Activated T-helper 1 cell treated with anti-CD3 and anti-CD28 coated beads, Interleukin-12 subunit alpha, Interleukin-12 subunit beta, Interleukin-2, Interleukin-4 antibody, amounts not matched to agents 30 ng/mL and 10 ng/mL and 1 ng/mL, durations not matched to agents 14 hours and 24 hours and 36 hours (primary cell): ENCODE results near the gene RHOU. TPM values are rescaled to one million over a fixed set of nuclear protein-coding genes. Genes with fewer than 3 reads are reported as not detected.

Experiments used
- DNase-seq: peaks from one replicate; pipeline ENCODE4 v3.0.0; 2021; ENCODE audit warnings: low spot score
- H3K27ac Mint-ChIP-seq: one replicate; pipeline ENCODE4 v1.8.0; 2021; ENCODE audit warnings: mild to moderate bottlenecking, mixed read lengths
- H3K27me3 Mint-ChIP-seq: one replicate; pipeline ENCODE4 v1.8.0; 2022; ENCODE audit warnings: mild to moderate bottlenecking, moderate library complexity, mixed read lengths; ENCODE audit not compliant: insufficient read depth
- H3K36me3 Mint-ChIP-seq: one replicate; pipeline ENCODE4 v1.8.0; 2021; ENCODE audit warnings: low read depth, mixed read lengths
- H3K4me1 Mint-ChIP-seq: one replicate; pipeline ENCODE4 v1.8.0; 2021; ENCODE audit warnings: low read depth, mixed read lengths
- H3K4me3 Mint-ChIP-seq: one replicate; pipeline ENCODE4 v1.8.0; 2021; ENCODE audit warnings: mild to moderate bottlenecking, moderate library complexity, mixed read lengths
- H3K9me3 Mint-ChIP-seq: one replicate; pipeline ENCODE4 v1.8.0; 2021; ENCODE audit warnings: mixed read lengths
- intact Hi-C: fragments of 100-400 bp; cut with micrococcal nuclease; formaldehyde crosslinking; loops from one replicate; pipeline ENCODE4 v1.15.1; 2024
- total RNA-seq: library from RNA; stranded (reverse); gene quantifications from 2 replicates; pipeline ENCODE4 v1.2.3, GENCODE V29; 2022

Gene RHOU
- total RNA-seq, 1 donor from 2014 or later, result 0.49 TPM

DNA sequence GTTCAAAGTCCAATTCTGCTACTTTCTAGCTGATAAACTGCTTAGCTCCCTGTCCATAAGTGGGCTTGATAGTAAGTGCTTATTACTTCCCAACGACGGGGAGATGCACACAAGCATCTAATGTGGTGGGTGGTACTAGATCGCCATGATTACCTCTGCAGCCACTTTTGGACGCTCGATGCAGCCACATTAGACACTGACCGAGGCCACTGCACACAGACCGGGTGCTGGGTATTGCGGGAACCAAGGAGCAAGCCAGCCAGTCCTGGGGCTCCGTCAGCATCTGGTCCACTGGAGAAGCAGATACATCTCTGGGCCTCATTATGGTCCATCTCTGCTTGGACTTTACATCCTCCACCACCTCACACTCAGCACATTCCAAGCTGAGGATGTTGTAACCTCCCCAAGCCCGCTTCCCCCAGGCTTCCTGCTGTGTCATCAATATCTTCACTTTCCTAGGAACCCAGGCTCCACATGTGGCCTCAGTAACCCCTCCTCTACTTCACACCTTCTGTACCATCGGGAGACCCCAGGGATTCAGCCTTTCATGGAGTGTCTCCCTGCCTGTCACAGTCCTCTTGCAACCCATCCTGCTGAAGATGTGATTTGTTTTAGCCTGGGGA is 48.2 kb downstream of the RHOU start:
- H3K27me3 Mint-ChIP-seq, result peaks cover 10% of the 10 kb centered on the region
- no peaks in the 10 kb centered on the region for H3K9me3 Mint-ChIP-seq
- no peak for DNase-seq
- no peak overlapping the region for H3K4me3 Mint-ChIP-seq
- intact Hi-C loops, result no loop called here
- no peaks in the 10 kb centered on the region for H3K4me1 Mint-ChIP-seq
- no peak overlapping the region for H3K27ac Mint-ChIP-seq
- H3K36me3 Mint-ChIP-seq, result peaks cover 5% of the 10 kb centered on the region

DNA sequence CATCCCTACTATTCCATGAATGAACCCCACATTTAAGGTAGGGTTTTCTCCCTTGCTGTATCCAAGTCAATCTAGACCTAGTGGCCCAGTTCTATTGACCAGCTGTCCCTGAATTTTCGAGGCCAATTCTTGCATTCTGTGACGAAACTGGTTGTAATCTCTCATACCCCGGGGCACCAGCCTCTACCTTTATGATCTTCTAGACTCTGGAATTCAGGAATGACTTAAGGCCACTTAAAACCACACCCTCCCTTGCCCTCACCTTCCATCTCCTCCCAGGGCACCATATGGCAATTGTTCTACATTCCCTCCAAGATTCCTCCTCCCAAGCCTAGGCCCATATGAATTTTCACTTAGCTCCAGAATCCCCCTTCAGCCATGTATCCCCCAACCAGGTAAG is 48.9 kb downstream of the RHOU start:
- no peaks in the 10 kb centered on the region for H3K4me1 Mint-ChIP-seq
- no peak overlapping the region for H3K27ac Mint-ChIP-seq
- no peak for DNase-seq
- H3K27me3 Mint-ChIP-seq, result peaks cover 10% of the 10 kb centered on the region
- H3K36me3 Mint-ChIP-seq, result peaks cover 5% of the 10 kb centered on the region
- intact Hi-C loops, result no loop called here
- H3K4me3 Mint-ChIP-seq, result no peak overlapping the region
- H3K9me3 Mint-ChIP-seq, result no peaks in the 10 kb centered on the region

DNA sequence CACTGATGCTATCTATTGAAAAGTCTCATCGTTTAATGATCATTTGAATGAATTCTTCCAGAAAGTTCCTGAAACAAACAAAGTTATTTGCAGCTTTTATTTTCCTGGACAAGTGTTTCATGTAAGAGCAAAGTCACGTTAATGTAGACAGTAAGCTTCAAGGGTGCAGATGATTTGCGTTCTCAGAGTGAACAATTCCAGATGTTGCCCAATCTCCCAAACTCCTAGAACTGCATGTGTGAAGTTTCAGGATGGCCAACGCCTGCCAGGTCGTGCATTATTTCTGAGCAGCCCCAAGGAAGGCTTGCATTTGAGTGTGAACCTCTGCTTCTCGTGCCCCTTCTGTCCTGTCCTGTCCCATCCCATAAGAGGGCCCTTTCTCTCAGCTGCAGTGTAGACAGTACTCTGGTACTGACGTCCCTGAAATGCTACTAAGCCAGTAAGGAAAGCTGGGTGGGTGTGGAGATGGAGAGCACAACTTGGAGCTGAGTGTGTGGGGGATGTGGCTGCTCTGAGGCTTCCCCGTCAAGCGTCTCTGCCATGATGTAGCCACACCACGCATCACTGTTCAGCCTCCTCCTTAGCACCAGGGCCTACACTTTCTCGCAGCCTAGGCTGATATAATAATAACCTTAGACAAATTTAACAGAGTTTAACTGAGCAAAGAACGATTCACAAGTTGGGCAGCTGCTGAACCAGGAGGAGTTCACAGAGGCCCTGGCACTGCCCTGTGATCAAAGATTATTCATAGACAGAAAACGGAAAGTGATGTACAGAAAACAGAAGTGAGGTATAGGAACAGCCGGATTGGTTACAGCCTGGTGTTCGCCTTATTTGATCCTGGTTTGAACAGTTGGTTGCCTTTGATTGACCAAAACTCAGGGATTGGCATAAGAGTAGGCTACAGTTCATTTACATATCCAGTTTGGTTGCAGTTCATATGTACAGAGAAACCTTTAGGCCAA is 50.4 kb downstream of the RHOU start:
- Mint-ChIP-seq H3K4me1 (peaks cover 2% of the 10 kb centered on the region), H3K27me3 (peaks cover 2% of the 10 kb centered on the region), H3K36me3 (peaks cover 5% of the 10 kb centered on the region), H3K4me3 (no peak overlapping the region), H3K27ac (no peak overlapping the region), H3K9me3 (no peaks in the 10 kb centered on the region)
- intact Hi-C loops, result no loop called here
- DNase-seq, result no peak

DNA sequence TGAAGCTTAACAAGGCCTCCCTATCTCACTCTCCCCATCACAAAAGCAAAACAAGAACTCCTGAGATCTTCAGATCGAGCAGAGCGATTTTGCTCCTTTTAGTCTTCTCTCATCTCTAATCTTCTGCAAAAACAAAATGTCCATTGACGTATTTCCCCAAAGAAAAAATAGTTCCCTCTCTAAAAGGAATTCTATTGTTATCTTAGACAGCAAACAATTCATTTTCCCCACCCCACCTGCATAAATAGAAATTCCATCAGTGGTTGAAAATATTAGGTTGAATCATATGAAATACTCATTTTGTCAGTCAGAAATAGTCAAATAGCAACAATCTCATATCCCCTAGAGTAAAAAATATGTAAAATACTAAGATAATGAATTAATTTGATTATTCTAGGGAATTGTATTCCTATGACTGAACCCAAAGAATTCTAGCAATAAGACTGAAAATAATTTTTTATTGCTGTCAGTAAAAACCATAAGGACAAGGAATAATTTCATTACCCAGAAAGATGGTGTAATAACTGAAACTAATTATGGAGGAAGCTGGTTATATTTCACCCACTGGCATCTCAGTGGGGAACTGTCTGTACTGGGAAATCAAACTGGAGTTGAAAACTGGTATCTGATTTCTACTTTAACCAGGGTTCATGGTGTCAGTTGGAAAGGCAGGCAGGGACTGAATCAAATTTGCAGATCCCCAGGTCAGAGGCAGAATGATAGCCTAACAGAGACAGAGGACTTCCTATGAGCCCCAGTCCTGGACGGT is 51.3 kb downstream of the RHOU start:
- H3K4me3 Mint-ChIP-seq, result no peak overlapping the region
- no peak for DNase-seq
- peaks cover 5% of the 10 kb centered on the region for H3K36me3 Mint-ChIP-seq
- H3K27ac Mint-ChIP-seq, result no peak overlapping the region
- intact Hi-C loops, result no loop called here
- no peaks in the 10 kb centered on the region for H3K9me3 Mint-ChIP-seq
- H3K4me1 Mint-ChIP-seq, result peaks cover 8% of the 10 kb centered on the region
- H3K27me3 Mint-ChIP-seq, result peaks cover 2% of the 10 kb centered on the region

DNA sequence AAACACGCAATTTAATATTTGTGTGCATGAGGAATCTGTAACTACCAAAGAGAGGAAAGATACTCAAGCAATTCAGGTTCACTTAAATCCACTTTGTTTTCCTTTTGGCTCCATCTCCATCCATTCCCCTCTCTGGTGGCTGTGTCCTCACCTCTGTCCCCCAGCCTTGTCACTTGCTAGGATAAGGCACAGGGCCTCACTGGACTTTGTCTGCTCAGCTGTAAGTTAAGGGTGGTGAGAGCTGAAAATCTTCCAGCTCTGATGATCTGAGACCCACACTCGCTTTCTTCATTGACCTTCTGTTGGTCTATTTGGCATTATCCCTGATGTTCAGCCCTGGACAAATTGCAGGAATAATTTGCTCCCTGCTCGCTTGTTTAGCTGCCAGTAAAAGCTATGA is 56.5 kb downstream of the RHOU start:
- H3K27ac Mint-ChIP-seq, result no peak overlapping the region
- no peak overlapping the region for H3K4me3 Mint-ChIP-seq
- H3K4me1 Mint-ChIP-seq, result peaks cover 16% of the 10 kb centered on the region
- no peak for DNase-seq
- H3K36me3 Mint-ChIP-seq, result peaks cover 5% of the 10 kb centered on the region
- intact Hi-C loops, result loop anchor here (10.0 kb wide), 1 partner anchor 553 kb away; the partner anchor contains the start of gene CCSAP
- no peaks in the 10 kb centered on the region for H3K9me3 Mint-ChIP-seq
- no peaks in the 10 kb centered on the region for H3K27me3 Mint-ChIP-seq

DNA sequence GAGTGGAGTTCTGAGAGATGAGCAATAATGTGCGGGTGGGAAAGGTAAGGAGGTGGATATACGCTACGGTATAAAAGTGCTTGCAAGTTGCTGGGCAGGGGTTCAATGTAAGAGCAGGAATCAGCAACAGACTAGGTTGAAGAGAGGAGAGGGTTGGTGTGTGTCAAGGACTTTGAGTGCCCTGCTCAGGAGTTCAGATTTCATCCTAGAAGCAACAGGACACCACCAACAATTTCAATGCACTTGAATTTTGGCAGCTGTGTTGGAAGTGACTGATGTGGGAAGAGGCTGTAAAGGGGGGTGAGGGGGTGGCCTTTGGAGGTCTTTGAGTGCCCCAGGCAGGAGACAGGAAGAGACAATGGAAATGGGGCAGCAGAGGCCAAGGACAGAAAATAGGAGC is 57.3 kb downstream of the RHOU start:
- intact Hi-C loops, result loop anchor here (10.0 kb wide), 1 partner anchor 552 kb away; the partner anchor contains the start of gene CCSAP
- Mint-ChIP-seq H3K4me3 (no peak overlapping the region), H3K27me3 (no peaks in the 10 kb centered on the region), H3K27ac (no peak overlapping the region), H3K4me1 (peaks cover 24% of the 10 kb centered on the region), H3K9me3 (no peaks in the 10 kb centered on the region), H3K36me3 (peaks cover 8% of the 10 kb centered on the region)
- DNase-seq, result no peak

DNA sequence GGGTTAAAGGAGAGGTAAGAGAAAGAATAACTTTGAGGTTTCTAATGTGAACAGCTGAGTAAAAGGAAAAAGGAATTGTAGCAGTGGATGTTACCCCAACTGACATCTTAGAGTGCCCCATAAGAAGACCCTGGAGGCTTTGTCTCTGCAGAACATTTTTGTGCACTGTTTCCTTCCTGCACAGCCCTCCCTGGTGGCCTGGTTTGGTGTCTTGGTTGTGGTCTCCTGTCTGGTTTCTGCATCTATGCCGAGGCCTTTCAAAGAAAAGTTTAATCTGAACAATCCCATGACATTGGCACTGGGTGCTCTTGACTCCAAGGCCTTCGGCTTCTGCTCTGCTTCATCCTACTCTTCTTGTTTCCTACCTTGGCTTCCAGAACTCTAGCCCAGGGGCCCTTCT is 57.8 kb downstream of the RHOU start:
- Mint-ChIP-seq H3K36me3 (peaks cover 7% of the 10 kb centered on the region), H3K4me1 (peaks cover 27% of the 10 kb centered on the region), H3K9me3 (no peaks in the 10 kb centered on the region), H3K4me3 (no peak overlapping the region), H3K27ac (no peak overlapping the region), H3K27me3 (no peaks in the 10 kb centered on the region)
- intact Hi-C loops, result loop anchor here (10.0 kb wide), 1 partner anchor 552 kb away; the partner anchor contains the start of gene CCSAP
- DNase-seq, result peak; percentile 38

DNA sequence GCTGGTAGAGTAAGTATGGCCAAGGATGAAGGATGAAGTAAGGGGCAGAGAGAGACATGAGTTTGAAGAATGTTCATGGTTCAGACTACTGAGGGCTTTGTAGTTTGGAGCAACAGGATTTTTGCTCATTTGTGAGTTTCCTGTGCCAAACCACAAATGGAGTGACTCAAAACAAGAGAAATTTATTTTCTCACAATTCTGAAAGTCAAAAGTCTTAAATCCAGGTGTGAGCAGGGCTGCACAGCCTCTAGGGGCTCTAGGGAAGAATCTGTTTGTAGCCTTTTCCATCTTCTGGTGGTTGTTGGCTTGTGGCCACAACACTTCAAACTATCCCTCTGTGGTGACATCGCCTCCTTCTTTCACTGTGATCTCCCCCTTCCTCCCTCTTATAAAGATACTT is 58.9 kb downstream of the RHOU start:
- Mint-ChIP-seq H3K27ac (no peak overlapping the region), H3K27me3 (no peaks in the 10 kb centered on the region), H3K9me3 (no peaks in the 10 kb centered on the region), H3K4me3 (no peak overlapping the region), H3K36me3 (peaks cover 3% of the 10 kb centered on the region), H3K4me1 (peaks cover 27% of the 10 kb centered on the region)
- intact Hi-C loops, result loop anchor here (1.0 to 10.0 kb wide), 7 partner anchors 33 to 647 kb away; partner anchors contain the start of gene CCSAP
- peak; percentile 49 for DNase-seq

DNA sequence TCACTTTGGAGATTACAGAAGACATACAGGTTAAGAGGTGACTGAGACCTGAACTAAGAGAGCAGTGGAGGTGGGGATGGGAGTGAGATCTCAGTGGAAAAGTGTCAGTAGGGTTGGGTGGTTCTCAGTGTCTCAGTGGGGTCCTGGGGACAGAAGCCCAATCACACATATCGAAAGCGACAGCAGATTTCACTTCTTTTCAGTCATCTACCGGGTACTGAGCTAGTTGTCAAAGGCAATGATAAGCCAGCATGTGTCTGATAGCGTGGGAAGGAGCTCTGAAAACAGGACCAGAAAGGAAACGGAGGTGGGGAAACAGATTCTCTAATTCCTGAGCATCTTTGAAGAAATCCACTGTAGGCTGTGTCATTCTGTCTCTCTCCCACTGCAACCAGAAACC is 59.5 kb downstream of the RHOU start:
- Mint-ChIP-seq H3K27ac (no peak overlapping the region), H3K4me3 (no peak overlapping the region), H3K9me3 (no peaks in the 10 kb centered on the region), H3K27me3 (no peaks in the 10 kb centered on the region), H3K36me3 (peaks cover 3% of the 10 kb centered on the region), H3K4me1 (peaks cover 33% of the 10 kb centered on the region)
- DNase-seq, result peak; percentile 24
- intact Hi-C loops, result loop anchor here (1.0 to 10.0 kb wide), 8 partner anchors 14 to 646 kb away; partner anchors contain the start of gene CCSAP

DNA sequence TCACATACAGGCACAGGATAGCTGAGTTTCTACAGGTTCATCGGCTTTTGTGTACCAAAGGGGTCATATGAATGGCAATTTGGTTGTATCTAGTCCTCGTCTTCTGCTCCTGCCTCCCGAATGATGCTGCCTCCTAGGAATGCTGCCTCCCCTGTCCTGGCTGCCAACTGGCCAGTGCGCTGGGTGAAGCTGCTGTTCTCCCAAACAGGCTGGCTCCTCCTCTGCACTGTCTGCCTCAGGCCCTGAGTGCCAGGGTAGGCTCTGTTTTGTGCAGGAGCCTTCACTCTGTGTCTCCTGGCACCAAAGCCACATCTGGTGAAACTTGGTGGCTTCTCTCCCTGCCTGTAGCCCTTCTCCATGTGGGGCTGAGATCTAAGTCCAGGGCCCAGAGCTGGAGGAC is 60.3 kb downstream of the RHOU start:
- peaks cover 36% of the 10 kb centered on the region for H3K4me1 Mint-ChIP-seq
- intact Hi-C loops, result loop anchor here (1.0 to 10.0 kb wide), 3 partner anchors 14 to 549 kb away; partner anchors contain the start of gene CCSAP

More for the DNA sequence above, 60.3 kb downstream of the RHOU start:
- Mint-ChIP-seq H3K27ac (peak overlapping the region; percentile 47), H3K36me3 (peaks cover 3% of the 10 kb centered on the region), H3K27me3 (no peaks in the 10 kb centered on the region), H3K4me3 (no peak overlapping the region), H3K9me3 (no peaks in the 10 kb centered on the region)
- DNase-seq, result no peak
